Transverse colon (tissue), 4 donors: ENCODE measurements around the gene GRID2IP. TPM values are rescaled to one million over a fixed set of nuclear protein-coding genes. Genes with fewer than 3 reads are reported as not detected.

Experiments
- DNase-seq: peaks from one replicate; pipeline ENCODE4 v3.0.0-alpha.2; 2019
- H3K27ac ChIP-seq, 4 donors: fragments of 200-600 bp; sonication (generic); 2 replicates each; pipeline ENCODE4 v1.5.1; 2016 to 2018; ENCODE audit warnings: inconsistent platforms in 4 of 4
- H3K27me3 ChIP-seq: fragments of 200-600 bp; sonication (generic); 2 replicates; pipeline ENCODE4 v1.5.1; 2017; ENCODE audit warnings: inconsistent platforms
- H3K36me3 ChIP-seq, 4 donors: fragments of 200-600 bp; sonication (generic); 2 replicates each; pipeline ENCODE4 v1.5.1; 2017 to 2019; ENCODE audit warnings: inconsistent platforms in 4 of 4
- H3K4me1 ChIP-seq, 4 donors: fragments of 200-600 bp; sonication (generic); 2 replicates each; pipeline ENCODE4 v1.5.1; 2017 to 2020; ENCODE audit warnings: inconsistent platforms in 4 of 4
- H3K4me3 ChIP-seq, 4 donors: fragments of 200-600 bp; sonication (generic); 1 replicate in 1 of 4; 2 replicates in 3 of 4; pipeline versions ENCODE4 v1.5.1 to v1.6.1; 2017 to 2019; ENCODE audit warnings: inconsistent platforms in 4 of 4
- H3K9me3 ChIP-seq, 2 donors: fragments of 200-600 bp; sonication (generic); 2 replicates each; pipeline ENCODE4 v1.5.1; 2017 to 2019; ENCODE audit warnings: inconsistent platforms in 2 of 2
- CTCF ChIP-seq, 5 experiments: fragments of 200-600 bp in 3 of 5; fragments of 450-650 bp in 2 of 5; sonication (generic) in 3 of 5; IDR thresholded peaks; 1 replicate in 2 of 5; 2 replicates in 3 of 5; pipeline ENCODE4 v1.5.1; 2016 to 2017; ENCODE audit warnings: antibody characterized with exemption in 5 of 5, inconsistent platforms in 3 of 5, mild to moderate bottlenecking in 2 of 5, moderate library complexity in 1 of 5
- EP300 ChIP-seq: sonication (generic); formaldehyde crosslinking; IDR thresholded peaks from one replicate; pipeline ENCODE4 v1.6.1; 2017; ENCODE audit warnings: antibody characterized with exemption, low read depth
- POLR2A ChIP-seq: fragments of 450-650 bp; IDR thresholded peaks from one replicate; pipeline ENCODE4 v1.6.1; 2016; ENCODE audit warnings: antibody characterized with exemption, mild to moderate bottlenecking, moderate library complexity
- POLR2AphosphoS5 ChIP-seq, 3 donors: sonication (generic); formaldehyde crosslinking; IDR thresholded peaks; one replicate each; pipeline ENCODE4 v1.6.1; 2016; ENCODE audit warnings: antibody characterized with exemption in 3 of 3
- WGBS, 2 donors: methylation state at CpG; one replicate each; pipeline ENCODE4 v1.1.5; 2018; ENCODE audit warnings: low coverage in 1 of 2; 5-methylcytosine and 5-hydroxymethylcytosine counted together
- in situ Hi-C, 4 donors: fragments of 200-750 bp; cut with MboI; loops; one replicate each; pipeline versions ENCODE4 v1.15.0 to v1.15.1; 2017; ENCODE audit warnings: low sequenced_read_pairs in 3 of 4, low pct_ligation_motif_present in 1 of 4, low pct_unique_long_range_greater_than_20kb in 1 of 4
- intact Hi-C: fragments of 100-400 bp; cut with DNase I; formaldehyde crosslinking; loops from one replicate; pipeline ENCODE4 v1.15.1; 2023; ENCODE audit warnings: low total_unique reads
- total RNA-seq, 4 donors: library from RNA; depleted of rRNA; stranded (reverse); fragments of >200 nt; gene quantifications; one replicate each; pipeline ENCODE4 v1.1.0, GENCODE V29; 2016

Gene GRID2IP
- total RNA-seq, 4 donors from 2014 or later = 0.20 to 1.1 (median 0.66) TPM

- H3K9me3 ChIP-seq = no peaks in the 10 kb centered on the region
- in situ Hi-C loops (no loop called here), intact Hi-C loops (no loop called here)
- H3K36me3 ChIP-seq = no peaks in the 10 kb centered on the region
- peak overlapping the region in 3 of 4 donors; percentile 90 to 92 (median 91) for H3K27ac ChIP-seq
- TF ChIP-seq POLR2A (no peak), POLR2AphosphoS5 (IDR thresholded peaks at IDR 0.05) (no peak), CTCF (IDR thresholded peaks at IDR 0.05) (no peak), EP300 (no peak)
- DNase-seq = no peak
- H3K4me1 ChIP-seq = peaks cover 0 to 17% (median 12%) of the 10 kb centered on the region in 4 donors
- peak overlapping the region; percentile 61 to 69 (median 64) for H3K4me3 ChIP-seq
- H3K27me3 ChIP-seq = no peaks in the 10 kb centered on the region
- WGBS, 2 donors = 37% methylated on average over 12 of the region's 13 CpGs; no CpG with 5 or more reads in 1 of the 2 donors
Observed at GRCh38 chr7:6502886-6503285, 48.4 kb downstream of the GRID2IP start.

- intact Hi-C loops = no loop called here
Observed at GRCh38 chr7:6501586-6502564, 49.4 kb downstream of the GRID2IP start.

GRCh38 chr7:6500691-6501090 lies 50.6 kb downstream of the GRID2IP start:
- TF ChIP-seq CTCF (IDR thresholded peaks at IDR 0.05) (no peak), POLR2AphosphoS5 (IDR thresholded peaks at IDR 0.05) (no peak), EP300 (no peak), POLR2A (no peak)

More at GRCh38 chr7:6501586-6502564, 49.4 kb downstream of the GRID2IP start:
- H3K4me3 ChIP-seq = no peak overlapping the region
- in situ Hi-C loops = no loop called here
- peaks cover 0 to 17% (median 12%) of the 10 kb centered on the region in 4 donors for H3K4me1 ChIP-seq
- no peaks in the 10 kb centered on the region for H3K36me3 ChIP-seq
- H3K27me3 ChIP-seq = no peaks in the 10 kb centered on the region
- H3K9me3 ChIP-seq = no peaks in the 10 kb centered on the region
- TF ChIP-seq POLR2AphosphoS5 (IDR thresholded peaks at IDR 0.05) (no peak), EP300 (no peak), POLR2A (no peak), CTCF (IDR thresholded peaks at IDR 0.05) (no peak)
- DNase-seq = no peak
- H3K27ac ChIP-seq = no peak overlapping the region
- 89 to 92% methylated on average over 2 to 12 of the region's 12 CpGs for WGBS, 2 donors

GRCh38 chr7:6497994-6498393 lies 53.3 kb downstream of the GRID2IP start:
- Histone ChIP-seq H3K4me3 (no peak overlapping the region), H3K36me3 (no peaks in the 10 kb centered on the region), H3K27me3 (no peaks in the 10 kb centered on the region), H3K27ac (no peak overlapping the region), H3K9me3 (no peaks in the 10 kb centered on the region), H3K4me1 (peaks cover 0 to 5% (median 3%) of the 10 kb centered on the region in 4 donors)
- DNase-seq = no peak
- intact Hi-C loops = no loop called here
- in situ Hi-C loops = no loop called here
- 83% methylated on average over 11 of the region's 14 CpGs; no CpG with 5 or more reads in 1 of the 2 donors for WGBS, 2 donors
- no peak for TF ChIP-seq POLR2AphosphoS5 (IDR thresholded peaks at IDR 0.05)
- TF ChIP-seq POLR2A = no peak
- TF ChIP-seq CTCF (IDR thresholded peaks at IDR 0.05) = no peak
- no peak for TF ChIP-seq EP300

More at GRCh38 chr7:6500691-6501090, 50.6 kb downstream of the GRID2IP start:
- DNase-seq = no peak
- H3K27me3 ChIP-seq = no peaks in the 10 kb centered on the region
- H3K4me1 ChIP-seq = peaks cover 0 to 17% (median 12%) of the 10 kb centered on the region in 4 donors
- intact Hi-C loops = no loop called here
- H3K27ac ChIP-seq = no peak overlapping the region
- H3K36me3 ChIP-seq = no peaks in the 10 kb centered on the region
- no peak overlapping the region for H3K4me3 ChIP-seq
- no peaks in the 10 kb centered on the region for H3K9me3 ChIP-seq
- in situ Hi-C loops = no loop called here
- 90% methylated on average over 1 of the region's 1 CpG; no CpG with 5 or more reads in 1 of the 2 donors for WGBS, 2 donors
